ENCODE data around the gene CEP164.

DNA sequence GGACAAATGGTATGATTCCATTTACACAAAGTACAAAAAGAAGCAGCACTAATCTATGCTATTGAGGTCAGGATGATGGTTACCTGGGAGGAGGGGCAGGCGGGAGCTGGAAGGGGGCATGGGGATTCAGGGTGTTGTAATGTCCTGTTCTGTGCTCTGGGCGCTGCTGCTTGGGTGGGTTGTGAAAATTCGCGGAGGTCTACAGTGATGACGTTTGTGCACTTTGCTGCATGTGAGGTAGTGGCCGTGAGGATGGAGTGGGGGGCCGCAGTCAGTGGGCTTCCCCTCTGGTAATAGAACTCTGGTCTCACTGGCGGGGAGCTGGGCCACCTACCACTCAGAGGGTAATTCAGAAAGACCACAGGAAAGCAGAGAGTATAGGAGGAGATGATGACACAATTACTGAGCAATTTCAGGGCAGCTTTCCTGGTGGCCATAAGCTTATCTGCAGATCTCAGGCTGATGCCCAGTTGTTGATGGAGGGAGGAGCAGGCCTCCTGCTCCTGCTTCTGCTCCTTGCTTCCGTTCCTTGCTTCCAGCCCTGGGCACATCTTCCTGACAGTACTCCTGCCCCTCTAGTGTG lies 121.5 kb downstream of the CEP164 start:
- TF ChIP-seq, protein P1, sequence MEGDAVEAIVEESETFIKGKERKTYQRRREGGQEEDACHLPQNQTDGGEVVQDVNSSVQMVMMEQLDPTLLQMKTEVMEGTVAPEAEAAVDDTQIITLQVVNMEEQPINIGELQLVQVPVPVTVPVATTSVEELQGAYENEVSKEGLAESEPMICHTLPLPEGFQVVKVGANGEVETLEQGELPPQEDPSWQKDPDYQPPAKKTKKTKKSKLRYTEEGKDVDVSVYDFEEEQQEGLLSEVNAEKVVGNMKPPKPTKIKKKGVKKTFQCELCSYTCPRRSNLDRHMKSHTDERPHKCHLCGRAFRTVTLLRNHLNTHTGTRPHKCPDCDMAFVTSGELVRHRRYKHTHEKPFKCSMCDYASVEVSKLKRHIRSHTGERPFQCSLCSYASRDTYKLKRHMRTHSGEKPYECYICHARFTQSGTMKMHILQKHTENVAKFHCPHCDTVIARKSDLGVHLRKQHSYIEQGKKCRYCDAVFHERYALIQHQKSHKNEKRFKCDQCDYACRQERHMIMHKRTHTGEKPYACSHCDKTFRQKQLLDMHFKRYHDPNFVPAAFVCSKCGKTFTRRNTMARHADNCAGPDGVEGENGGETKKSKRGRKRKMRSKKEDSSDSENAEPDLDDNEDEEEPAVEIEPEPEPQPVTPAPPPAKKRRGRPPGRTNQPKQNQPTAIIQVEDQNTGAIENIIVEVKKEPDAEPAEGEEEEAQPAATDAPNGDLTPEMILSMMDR (IDR thresholded peaks at IDR 0.05 in 4 of 5, conservative IDR thresholded peaks at IDR 0.05 in 1 of 5): no peak
- TF ChIP-seq POLR2A (IDR thresholded peaks at IDR 0.05): no peak

Measured in gastrocnemius medialis (tissue), 4 donors.